Adrenal gland (tissue), 12 donors: ENCODE results near the gene CHST8. TPM values are rescaled to one million over a fixed set of nuclear protein-coding genes. Genes with fewer than 3 reads are reported as not detected.

Experiments used
- DNase-seq, 7 donors: peaks; one replicate each; pipeline ENCODE4 v3.0.0-alpha.2; 2019 to 2020
- H3K27ac ChIP-seq, 5 donors: fragments of 200-600 bp; sonication (generic) in 4 of 5; 1 replicate in 3 of 5; 2 replicates in 2 of 5; pipeline versions ENCODE4 v1.5.1 to v1.8.0; 2016 to 2020; ENCODE audit warnings: mild to moderate bottlenecking in 1 of 5
- H3K27me3 ChIP-seq: fragments of 200-600 bp; 2 replicates; pipeline ENCODE4 v1.8.0; 2021
- H3K36me3 ChIP-seq, 2 donors: fragments of 200-600 bp; replicated peaks in 1 of 2; 1 replicate in 1 of 2; 2 replicates in 1 of 2; pipeline versions ENCODE4 v1.5.1 to v1.8.0; 2018 to 2022
- H3K4me1 ChIP-seq, 2 donors: fragments of 200-600 bp; replicated peaks in 1 of 2; 1 replicate in 1 of 2; 2 replicates in 1 of 2; pipeline versions ENCODE4 v1.5.1 to v1.8.0; 2018 to 2021
- H3K4me3 ChIP-seq, 4 donors: fragments of 200-600 bp; sonication (generic) in 3 of 4; one replicate each; pipeline ENCODE4 v1.5.1; 2016 to 2018
- H3K9me3 ChIP-seq, 3 donors: fragments of 200-600 bp; sonication (generic) in 1 of 3; replicated peaks in 1 of 3; 1 replicate in 2 of 3; 2 replicates in 1 of 3; pipeline versions ENCODE4 v1.5.1 to v1.8.0; 2016 to 2021
- CTCF ChIP-seq, 6 experiments: fragments of 450-650 bp in 4 of 6; fragments of 200-600 bp in 2 of 6; sonication (generic) in 1 of 6; IDR thresholded peaks; 1 replicate in 5 of 6; 2 replicates in 1 of 6; pipeline versions ENCODE4 v1.5.1 to v1.8.0; 2016 to 2021; ENCODE audit warnings: antibody characterized with exemption in 6 of 6, mild to moderate bottlenecking in 2 of 6, moderate library complexity in 1 of 6
- POLR2A ChIP-seq, 2 donors: fragments of 450-650 bp; IDR thresholded peaks; one replicate each; pipeline ENCODE4 v1.6.1; 2017; ENCODE audit warnings: antibody characterized with exemption in 2 of 2, mild to moderate bottlenecking in 2 of 2, moderate library complexity in 1 of 2
- WGBS, 4 donors: extraction: QIAGEN DNeasy Blood & Tissue Kit in 2 of 4; methylation state at CpG; one replicate each; pipeline versions ENCODE4 v1.1.5 to v1.1.7; 2013 to 2017; 5-methylcytosine and 5-hydroxymethylcytosine counted together
- intact Hi-C, 2 donors: fragments of 100-400 bp; cut with DNase I; formaldehyde crosslinking; loops; one replicate each; pipeline versions ENCODE4 v1.14.1 to v1.15.0; 2022 to 2023
- polyA plus RNA-seq, 3 donors: library from polyadenylated mRNA; stranded (reverse); fragments of 200-250 nt in 2 of 3; fragments of 350-450 nt in 1 of 3; fragmentation: Illumina TruSeq in 1 of 3; extraction: RNeasy Lipid Tissue Mini Kit (QIAGEN cat#74804) in 1 of 3; gene quantifications; one replicate each; pipeline ENCODE4 v1.2.3, GENCODE V29; 2013 to 2014
- total RNA-seq, 9 donors: library from RNA; depleted of rRNA in 4 of 9; stranded (reverse); fragments of >200 nt in 4 of 9; fragments of 120-200 nt in 1 of 9; fragmentation: NEBNext Ultra II Directional in 1 of 9; extraction: Animal tissue kit (Norgen Biotek cat#: 25700) in 1 of 9; gene quantifications; one replicate each; pipeline versions ENCODE4 v1.1.0 to v1.2.4, GENCODE V29; 2013 to 2023
- donor health status: healthy with polysubstance abuse.
- donor health status: Bipolar disorder and iron deficiency.
- donor health status: DM: yes; HTN: yes; CAD: no.
- donor health status: DM: no; HTN: no; CAD: no.
- donor health status: DM: no; HTN: no; CAD: no.
- donor health status: DM: yes; HTN: yes; CAD: no.

CHST8 gene
- total and polyA plus RNA-seq, 12 donors, result 0.06 to 1.9 (median 0.61) TPM; not detected in 4

- Histone ChIP-seq H3K4me3 (no peak overlapping the region), H3K4me1 (no peaks in the 10 kb centered on the region), H3K36me3 (no peaks in the 10 kb centered on the region), H3K27ac (no peak overlapping the region), H3K9me3 (no peaks in the 10 kb centered on the region), H3K27me3 (no peaks in the 10 kb centered on the region)
- no peak for DNase-seq
- 36 to 45% (median 40%) methylated on average over 11 of the region's 11 CpGs for WGBS, 4 donors
- intact Hi-C loops, result no loop called here
- no peak for TF ChIP-seq POLR2A (IDR thresholded peaks at IDR 0.05)
- TF ChIP-seq CTCF (IDR thresholded peaks at IDR 0.05), result no peak
Observed at GRCh38 chr19:33722456-33723239, 100.9 kb downstream of the CHST8 start.

GRCh38 chr19:33723512-33723911 lies 101.8 kb downstream of the CHST8 start:
- no peak overlapping the region for H3K27ac ChIP-seq
- TF ChIP-seq CTCF (IDR thresholded peaks at IDR 0.05) (no peak), POLR2A (IDR thresholded peaks at IDR 0.05) (no peak)
- intact Hi-C loops, result no loop called here
- no peaks in the 10 kb centered on the region for H3K36me3 ChIP-seq
- H3K4me3 ChIP-seq, result no peak overlapping the region
- no peaks in the 10 kb centered on the region for H3K27me3 ChIP-seq
- H3K4me1 ChIP-seq, result no peaks in the 10 kb centered on the region
- no peaks in the 10 kb centered on the region for H3K9me3 ChIP-seq
- WGBS, 4 donors, result 72 to 79% (median 76%) methylated on average over 3 of the region's 3 CpGs
- no peak for DNase-seq

DNA sequence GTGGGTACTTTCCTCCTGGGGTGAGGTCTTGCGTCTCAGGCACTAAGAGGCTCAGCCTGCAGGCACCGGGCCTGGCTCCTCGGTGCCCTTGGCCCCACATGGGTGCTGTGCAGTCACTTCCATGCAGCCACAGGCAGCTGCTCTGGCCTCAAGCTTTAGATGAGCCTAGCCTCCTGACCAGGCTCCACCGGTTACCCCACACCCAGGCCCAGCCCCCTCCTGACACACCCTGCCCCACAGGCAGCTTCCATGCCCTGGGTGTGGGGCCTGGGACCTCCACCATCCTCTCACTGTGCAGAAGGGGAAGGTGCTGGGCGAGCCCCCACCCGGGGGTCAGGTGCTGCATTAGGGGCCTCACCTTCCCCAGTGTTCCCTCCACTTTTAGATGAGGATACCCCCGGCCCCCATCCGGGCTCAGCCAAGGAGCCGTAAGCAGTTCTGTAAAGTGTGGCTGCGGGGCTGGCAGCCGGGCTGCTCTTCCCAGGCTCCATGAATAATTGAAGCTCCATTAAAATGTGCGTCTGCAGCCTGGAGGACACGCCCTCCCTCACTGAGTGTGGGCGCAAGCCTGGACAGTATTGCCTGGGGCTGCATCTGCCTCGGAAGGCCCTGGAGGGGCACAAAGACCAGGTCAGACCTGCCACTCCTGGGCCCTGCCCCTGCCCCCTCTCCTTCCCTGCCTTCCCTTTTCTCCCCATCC lies 102.4 kb downstream of the CHST8 start:
- no peaks in the 10 kb centered on the region for H3K27me3 ChIP-seq
- 59 to 77% (median 70%) methylated on average over 9 to 15 of the region's 15 CpGs for WGBS, 4 donors

More for the DNA sequence above, 102.4 kb downstream of the CHST8 start:
- DNase-seq, result no peak
- Histone ChIP-seq H3K9me3 (no peaks in the 10 kb centered on the region), H3K27ac (no peak overlapping the region), H3K36me3 (no peaks in the 10 kb centered on the region), H3K4me3 (no peak overlapping the region), H3K4me1 (no peaks in the 10 kb centered on the region)
- no peak for TF ChIP-seq POLR2A (IDR thresholded peaks at IDR 0.05)
- no peak for TF ChIP-seq CTCF (IDR thresholded peaks at IDR 0.05)
- intact Hi-C loops, result no loop called here
